HG02943 (cell line): ENCODE measurements around the gene RASGEF1C.
"Not testable (repeated sequence)": the region's sequence is repeated elsewhere in the genome, so short reads cannot be mapped to it uniquely, and the experiment has no call there.

Experiments
- ATAC-seq: cut with Tn5 transposase; IDR thresholded peaks from one replicate; pipeline ENCODE4 v1.9.1; 2021; ENCODE audit warnings: mild to moderate bottlenecking, low read depth, moderate library complexity; ENCODE audit not compliant: unreplicated experiment

RASGEF1C gene

DNA sequence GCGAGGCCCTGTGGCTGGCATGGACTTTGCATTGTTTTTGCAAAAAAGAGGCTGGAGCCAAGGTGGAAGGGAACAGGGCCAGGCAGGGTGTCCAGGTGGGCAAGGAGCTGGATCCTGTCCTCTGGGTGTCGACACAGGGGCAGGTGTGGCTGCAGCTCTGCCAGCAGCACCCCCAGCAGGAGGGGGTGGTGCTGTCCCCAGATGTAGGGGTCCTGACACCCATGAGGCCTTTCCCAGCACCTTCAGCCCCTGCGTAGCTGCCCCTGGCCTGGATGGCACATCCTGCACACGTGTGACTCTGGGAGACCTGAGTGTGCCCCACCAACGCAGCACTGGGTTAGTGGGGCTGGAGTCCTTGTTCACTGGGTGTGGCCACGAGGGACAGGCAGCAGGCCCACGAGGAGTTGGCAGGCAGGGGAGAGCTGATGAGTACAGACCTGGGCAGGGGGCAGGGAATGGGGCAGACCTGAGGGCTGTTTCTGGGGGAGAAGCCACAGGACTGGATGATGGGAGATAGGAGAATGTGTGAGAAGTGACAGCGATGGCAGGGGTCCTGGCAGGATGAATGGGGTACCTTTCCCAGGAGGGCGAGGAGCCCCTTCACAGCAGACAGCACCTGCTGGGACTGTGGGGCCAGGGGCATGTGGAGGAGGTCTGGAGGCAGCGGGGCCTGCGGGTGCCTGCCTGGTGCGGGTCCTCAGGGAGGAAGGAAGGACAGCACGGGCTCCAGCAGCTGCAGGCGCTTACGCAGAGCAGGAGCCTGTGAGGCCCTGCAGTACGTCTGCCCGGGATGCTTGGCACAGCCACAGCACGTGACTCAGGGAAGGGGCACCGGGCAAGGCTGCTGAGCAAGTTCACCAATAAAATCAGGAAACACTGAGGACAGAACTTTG is 3.6 kb upstream of the RASGEF1C start:
- no peak for ATAC-seq

GRCh38 chr5:180211761-180212035 is 2.7 kb upstream of the RASGEF1C start:
- no peak for ATAC-seq

DNA sequence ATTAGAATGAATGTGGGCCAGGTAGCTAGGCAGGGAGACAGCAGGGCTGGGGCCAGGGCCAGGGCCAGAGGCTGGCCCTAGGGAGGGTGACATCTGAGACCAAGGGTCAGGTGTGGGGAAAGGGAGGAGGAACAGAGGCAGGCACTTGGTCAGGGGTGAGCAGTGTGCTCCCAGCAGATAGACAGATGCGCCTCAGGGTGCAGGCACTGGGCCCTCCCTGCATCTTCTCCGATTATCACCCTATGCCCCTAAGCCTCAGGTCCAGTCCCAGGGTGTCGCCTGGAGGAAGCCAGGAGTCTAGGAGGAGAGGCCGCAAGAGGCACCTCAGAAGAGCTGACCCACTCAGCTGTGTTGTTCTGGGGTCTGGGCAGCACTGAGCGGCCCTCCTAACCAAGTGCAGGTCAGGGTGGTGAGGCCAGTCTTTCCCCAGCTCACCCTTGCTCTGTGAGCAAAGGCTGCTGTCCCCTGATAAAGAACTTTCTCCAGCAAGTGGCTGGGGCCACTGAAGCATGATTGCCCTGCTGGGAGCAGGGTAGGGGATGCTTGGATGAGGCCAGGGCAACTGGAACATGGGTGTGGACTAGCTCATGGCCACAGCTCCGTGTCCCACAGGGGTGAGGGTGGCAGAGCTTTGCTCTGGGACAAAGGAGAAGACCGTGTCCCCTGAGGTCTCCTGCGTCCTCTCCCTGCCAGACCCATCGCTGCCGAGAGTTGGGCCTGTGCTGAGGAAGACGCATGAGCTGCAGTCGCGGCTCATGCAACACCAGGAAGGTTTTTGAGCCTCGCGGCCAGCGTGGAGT is 2.1 kb upstream of the RASGEF1C start:
- no peak for ATAC-seq

DNA sequence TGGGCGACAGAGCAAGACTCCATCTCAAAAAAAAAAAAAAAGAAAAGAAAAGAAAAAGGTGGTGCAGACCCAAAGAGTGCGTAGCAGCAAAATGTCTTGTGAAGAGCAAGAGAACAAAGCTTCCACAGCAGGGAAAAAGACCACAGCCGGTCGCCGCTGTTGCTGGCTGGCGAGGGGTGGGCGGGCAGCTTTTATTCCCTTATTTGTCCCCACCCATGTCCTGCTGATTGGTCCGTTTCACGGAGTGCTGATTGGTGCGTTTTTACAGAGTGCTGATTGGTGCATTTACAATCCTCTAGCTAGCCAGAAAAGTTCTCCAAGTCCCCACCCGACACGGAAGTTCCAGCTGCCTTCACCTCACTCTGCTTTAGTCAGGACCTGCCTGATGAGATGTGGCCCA is 1.1 kb upstream of the RASGEF1C start:
- not testable (repeated sequence) for ATAC-seq

DNA sequence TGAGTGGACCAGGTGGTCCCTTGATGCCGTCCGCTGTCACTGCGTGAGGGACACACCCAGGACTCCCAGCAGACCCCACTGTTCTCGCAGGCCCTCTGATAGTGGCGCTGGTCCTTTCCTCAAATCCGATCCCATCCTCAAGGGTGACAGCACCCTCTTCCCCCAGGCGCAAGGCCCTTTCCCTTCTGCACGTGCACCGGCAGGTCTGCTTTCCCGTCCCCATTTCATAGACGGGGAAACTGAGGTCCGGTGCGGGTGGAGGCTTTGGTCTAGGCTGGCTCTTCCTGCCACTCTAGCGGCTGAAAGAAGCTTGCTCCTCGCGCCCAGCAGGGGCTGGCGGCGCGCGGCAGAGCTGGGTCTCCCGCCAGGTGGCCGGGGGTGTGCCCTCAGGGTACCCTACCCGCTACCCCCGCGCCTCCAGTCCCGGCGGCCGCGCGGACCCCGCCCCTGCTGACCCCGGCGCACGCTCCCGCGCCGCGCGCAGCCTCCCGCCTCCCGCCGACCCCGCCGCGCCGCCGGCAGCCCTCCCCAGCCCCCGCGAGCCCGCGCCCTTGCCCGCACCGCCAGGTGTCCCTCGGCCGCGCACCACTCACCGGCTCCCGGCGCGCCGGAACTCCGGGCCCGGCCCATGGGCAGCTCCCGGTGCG is 453 bp downstream of the RASGEF1C start:
- no peak for ATAC-seq

DNA sequence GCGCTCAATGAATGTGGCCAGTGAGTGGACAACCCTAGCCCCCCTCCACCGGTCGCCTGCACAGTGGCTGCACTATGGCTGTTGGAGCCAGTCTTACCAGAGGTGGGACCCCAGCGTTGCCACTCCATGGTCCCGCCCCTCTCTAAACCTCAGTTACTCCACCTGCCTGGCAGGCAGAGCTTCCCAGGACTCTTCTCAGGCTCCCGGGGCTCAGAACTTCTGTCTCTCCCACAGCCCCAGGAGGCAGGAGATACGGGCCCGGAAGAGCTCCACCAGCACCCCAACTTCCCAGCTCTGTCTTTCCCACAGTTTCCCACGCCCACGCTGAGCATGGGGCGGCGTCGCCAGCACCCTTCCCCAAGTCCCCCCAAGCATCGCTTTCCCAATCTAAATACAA is 975 bp downstream of the RASGEF1C start:
- ATAC-seq, result no peak

- no peak for ATAC-seq
Observed at GRCh38 chr5:180207593-180207992, 1.4 kb downstream of the RASGEF1C start.

DNA sequence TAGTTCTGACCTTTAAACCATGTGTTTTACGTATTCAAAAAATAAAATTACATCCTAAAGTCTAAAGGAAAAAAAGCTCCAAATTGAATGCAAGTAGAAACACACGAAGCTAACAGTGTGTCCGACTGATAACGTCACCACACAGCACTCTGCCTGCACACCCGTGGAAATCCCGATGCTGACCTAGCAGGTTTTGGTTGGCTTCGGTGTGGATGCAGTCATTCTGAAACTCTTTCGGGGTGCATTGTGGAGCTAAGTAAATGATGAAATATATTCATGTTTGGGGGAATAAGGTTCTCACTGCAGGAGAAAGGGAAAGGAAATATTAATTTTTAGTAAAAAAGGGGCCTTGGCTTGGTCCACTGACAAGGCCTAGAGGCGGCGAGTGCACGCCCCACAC is 2.0 kb downstream of the RASGEF1C start:
- no peak for ATAC-seq

DNA sequence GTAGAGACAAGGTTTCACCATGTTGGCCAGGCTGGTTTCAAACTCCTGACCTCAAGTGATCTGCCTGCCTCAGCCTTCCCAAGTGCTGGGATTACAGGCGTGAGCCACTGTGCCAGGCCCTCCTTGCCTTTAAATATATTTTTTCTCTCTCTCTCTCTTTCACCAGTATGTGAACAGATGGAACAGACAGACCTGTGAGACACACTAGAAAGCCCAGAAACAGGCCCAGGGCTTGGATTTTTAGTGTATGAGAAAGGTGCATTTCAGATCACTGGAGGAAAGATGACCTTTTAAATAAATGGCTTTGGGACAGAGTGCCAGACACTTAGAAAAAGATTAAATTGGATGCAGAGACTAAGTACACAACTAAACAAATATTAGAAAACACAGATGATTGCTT is 3.1 kb downstream of the RASGEF1C start:
- ATAC-seq, result no peak

DNA sequence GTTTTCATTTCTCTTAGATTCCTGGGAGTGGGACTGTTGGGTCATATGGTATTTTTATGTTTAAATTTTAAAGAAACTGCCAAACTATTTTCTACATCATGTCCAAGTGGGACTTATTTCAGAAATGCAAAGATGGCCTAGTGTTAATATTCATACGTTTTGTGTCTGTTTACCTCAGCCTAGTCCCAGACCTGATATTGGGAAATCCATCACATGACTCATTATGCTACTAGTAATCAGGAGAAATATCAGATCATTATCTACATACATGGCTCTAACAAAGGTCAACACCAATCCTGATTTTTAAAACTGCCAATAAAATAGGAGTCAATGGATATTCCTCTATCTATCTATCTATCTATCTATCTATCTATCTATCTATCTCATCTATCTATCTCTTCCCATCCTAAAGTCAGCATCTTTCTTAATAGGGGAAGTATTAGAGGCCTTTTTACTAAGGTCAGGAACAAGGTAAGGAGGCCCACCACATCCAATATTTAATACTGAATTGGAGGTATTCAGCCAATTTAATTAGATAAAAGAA is 4.7 kb downstream of the RASGEF1C start:
- no peak for ATAC-seq

GRCh38 chr5:180202939-180203573 is 6.0 kb downstream of the RASGEF1C start:
- no peak for ATAC-seq

DNA sequence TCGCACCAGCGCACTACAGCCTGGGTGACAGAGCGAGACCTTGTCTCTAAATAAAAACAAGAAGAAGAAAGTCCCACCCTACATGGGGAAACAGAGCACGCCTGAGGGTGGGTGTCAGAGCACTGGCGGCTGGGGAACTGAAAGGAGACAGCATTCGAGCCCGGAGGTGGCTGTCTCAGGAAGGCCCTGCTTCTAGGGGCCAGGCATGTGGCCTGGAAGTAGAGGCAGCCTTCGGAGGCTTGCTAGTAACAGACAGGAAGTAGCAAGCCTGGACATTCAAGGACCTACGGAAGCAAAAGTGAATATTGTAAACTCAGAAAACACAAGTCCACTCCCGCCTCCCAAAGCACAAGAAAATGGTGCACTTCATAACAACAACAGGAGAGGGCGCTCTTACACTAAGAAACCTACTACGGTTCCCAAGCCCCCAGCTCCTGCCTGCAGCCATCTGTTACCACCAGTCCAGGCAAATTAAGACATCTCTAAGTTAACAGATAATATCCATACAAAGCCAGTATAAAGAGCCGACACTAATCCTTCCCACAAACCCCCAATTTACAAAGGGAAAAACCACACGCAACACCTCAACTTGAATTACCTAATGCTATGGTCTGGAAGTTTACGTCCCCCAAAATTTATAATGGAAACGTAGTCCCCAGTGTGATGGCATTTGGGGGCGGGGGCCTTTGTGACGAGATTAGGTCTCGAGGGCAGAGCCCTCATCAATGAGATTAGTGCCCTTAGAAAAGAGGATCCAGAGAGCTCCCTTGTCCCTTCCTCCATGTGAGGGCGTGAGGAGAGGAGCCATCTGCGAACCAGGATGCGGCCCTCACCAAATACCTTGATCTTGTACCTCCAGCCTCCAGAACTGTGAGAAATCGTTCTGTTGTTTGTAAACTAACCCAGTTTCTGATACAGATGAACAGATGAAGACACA is 7.7 kb downstream of the RASGEF1C start:
- no peak for ATAC-seq

- ATAC-seq, result no peak
Observed at GRCh38 chr5:180199390-180199789, 9.6 kb downstream of the RASGEF1C start.

DNA sequence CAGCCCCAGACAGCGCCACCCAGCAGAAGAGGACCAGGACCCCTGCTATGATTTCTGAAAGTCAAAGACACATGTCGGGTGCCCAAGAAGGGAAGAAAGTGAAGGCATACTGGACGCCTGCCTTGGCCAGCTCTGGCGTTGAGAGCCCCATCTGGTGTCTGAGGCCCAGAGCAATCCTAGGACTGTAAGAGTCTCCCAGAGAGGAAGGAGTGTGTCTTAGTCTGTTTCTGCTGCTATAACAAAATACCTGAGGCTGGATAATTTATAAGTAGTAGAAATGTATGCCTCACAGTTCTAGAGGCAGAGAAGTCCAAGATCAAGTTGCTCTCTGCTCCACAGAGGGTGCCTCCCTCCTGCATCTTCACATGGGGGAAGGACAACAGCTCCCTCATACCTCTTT is 10.8 kb downstream of the RASGEF1C start:
- ATAC-seq, result no peak

GRCh38 chr5:180197016-180197702 is 11.9 kb downstream of the RASGEF1C start:
- ATAC-seq, result no peak

DNA sequence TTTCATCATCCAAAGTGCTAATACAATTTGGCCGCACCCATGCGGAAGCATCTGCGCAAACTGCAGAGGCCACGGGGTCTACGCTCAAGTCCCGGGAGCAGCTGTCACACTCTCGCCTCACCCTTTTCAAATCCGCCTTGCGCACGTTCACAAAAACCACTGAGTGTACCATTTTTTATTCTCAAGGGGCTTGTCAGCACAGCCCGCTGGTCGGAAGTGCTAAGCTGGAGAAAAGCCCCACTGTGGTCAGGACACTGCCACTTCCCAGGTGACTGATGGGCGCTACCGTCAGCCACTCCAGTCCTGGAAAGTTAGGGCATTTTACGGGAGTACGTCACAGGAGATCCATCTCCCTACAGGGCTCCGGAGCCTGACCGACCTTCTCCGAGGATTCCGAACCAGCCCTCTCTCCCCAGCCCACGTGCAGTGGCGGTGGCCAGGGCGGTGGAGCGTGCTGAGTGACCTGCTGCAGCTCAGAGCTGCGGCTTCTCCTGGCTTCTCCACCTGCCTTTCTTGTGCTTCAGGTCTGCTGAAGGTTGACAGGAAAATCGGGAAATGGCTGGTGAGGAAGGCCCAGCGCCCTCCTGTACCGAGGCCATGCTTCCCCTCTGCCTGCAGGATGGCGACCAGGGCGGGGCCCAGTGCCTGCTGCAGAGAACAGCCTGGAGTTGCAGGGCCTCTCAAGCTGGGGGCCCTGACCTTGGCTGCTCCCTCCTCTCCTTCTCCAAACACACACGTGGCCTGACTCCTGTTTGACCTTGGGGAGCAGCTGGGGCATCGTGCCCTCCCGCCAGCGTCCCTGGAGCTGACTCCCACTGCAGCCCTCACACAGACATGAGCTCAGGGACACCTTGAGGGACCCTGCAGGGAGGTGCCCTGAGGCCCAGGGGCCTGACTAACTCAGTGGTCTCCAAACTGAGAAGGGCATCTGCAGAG is 14.3 kb downstream of the RASGEF1C start:
- no peak for ATAC-seq

- no peak for ATAC-seq
Observed at GRCh38 chr5:180193749-180194375, 15.1 kb downstream of the RASGEF1C start.

- ATAC-seq, result no peak
Observed at GRCh38 chr5:180191716-180192115, 17.3 kb downstream of the RASGEF1C start.
